Mammary epithelial cell (primary cell): Measurements from ENCODE around the gene BPIFB3.

Source experiments
- EZH2 ChIP-seq: IDR thresholded peaks from 2 replicates; pipeline ENCODE4 v1.6.1; 2012; ENCODE audit warnings: low read length, inconsistent platforms, borderline replicate concordance
- TF ChIP-seq, protein P1 (sequence below), 2 donors: IDR thresholded peaks in 1 of 2; conservative IDR thresholded peaks in 1 of 2; 2 replicates each; pipeline ENCODE4 v1.5.1; 2011 to 2012; ENCODE audit warnings: inconsistent platforms in 2 of 2, low read length in 2 of 2, mild to moderate bottlenecking in 2 of 2, control low read depth in 1 of 2, low read depth in 1 of 2; ENCODE audit not compliant: insufficient read depth in 1 of 2; ENCODE audit errors: extremely low read depth in 1 of 2

DNA sequence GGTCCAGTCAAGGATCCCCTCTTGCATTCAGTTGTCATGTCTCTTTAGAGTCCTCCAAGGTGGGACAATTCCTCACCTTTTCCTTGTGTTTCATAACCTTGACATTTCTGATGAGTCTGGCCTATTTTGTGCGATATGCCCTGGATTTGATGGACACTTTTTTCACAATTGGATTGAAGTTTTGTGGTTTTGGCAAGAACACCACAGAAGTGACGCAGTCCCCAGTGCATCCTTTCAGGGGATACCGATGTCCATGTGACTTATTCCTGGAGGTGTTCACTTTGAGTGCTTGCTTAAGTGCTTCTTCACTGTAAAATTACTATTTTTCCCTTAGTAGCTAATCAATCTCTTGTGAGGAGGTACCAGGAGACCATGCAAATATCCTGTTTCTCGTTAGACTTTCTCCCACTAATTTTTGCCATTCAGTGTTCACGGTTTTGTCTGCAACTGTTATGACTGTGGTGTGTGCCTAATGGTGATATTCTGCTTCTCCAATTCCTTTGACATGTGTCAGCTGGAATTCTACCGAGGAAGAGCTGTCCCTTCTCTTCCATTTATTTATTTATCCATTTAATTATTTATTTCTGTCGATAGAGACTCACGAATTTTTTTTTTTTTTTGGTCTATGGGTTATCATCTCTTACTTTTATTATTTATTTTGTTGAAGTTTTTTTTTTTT lies 56.6 kb downstream of the BPIFB3 start:
- TF ChIP-seq, protein P1, sequence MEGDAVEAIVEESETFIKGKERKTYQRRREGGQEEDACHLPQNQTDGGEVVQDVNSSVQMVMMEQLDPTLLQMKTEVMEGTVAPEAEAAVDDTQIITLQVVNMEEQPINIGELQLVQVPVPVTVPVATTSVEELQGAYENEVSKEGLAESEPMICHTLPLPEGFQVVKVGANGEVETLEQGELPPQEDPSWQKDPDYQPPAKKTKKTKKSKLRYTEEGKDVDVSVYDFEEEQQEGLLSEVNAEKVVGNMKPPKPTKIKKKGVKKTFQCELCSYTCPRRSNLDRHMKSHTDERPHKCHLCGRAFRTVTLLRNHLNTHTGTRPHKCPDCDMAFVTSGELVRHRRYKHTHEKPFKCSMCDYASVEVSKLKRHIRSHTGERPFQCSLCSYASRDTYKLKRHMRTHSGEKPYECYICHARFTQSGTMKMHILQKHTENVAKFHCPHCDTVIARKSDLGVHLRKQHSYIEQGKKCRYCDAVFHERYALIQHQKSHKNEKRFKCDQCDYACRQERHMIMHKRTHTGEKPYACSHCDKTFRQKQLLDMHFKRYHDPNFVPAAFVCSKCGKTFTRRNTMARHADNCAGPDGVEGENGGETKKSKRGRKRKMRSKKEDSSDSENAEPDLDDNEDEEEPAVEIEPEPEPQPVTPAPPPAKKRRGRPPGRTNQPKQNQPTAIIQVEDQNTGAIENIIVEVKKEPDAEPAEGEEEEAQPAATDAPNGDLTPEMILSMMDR (conservative IDR thresholded peaks at IDR 0.05 in 1 of 2, IDR thresholded peaks at IDR 0.05 in 1 of 2; ENCODE audit: extremely low read depth in 1 of 2, insufficient read depth in 1 of 2, low read depth in 1 of 2, low read length in 2 of 2), result no peak
- TF ChIP-seq EZH2, result no peak
